HCEC 1CT (cell line): Measurements from ENCODE around the gene WNK4.

Experiments
- DNase-seq: peaks from one replicate; pipeline ENCODE4 v3.0.0-alpha.2; 2017

WNK4 gene

GRCh38 chr17:42797067-42798007, 16.9 kb downstream of the WNK4 start:
- no peak for DNase-seq

GRCh38 chr17:42798011-42798382, 17.6 kb downstream of the WNK4 start:
- DNase-seq: no peak

- peak; percentile 82 for DNase-seq
Measured at GRCh38 chr17:42798383-42799380, 18.3 kb downstream of the WNK4 start, which contains the start of the genes CNTD1 and COA3. Gene CNTD1, plus strand, starts transcription at chr17:42798861. Its CDS starts 207 bp downstream, at chr17:42799068. Gene COA3, minus strand, starts transcription at chr17:42798704. Its CDS starts 23 bp downstream, at chr17:42798681.

GRCh38 chr17:42803074-42803883, 22.9 kb downstream of the WNK4 start:
- DNase-seq: no peak

- no peak for DNase-seq
Measured at GRCh38 chr17:42804918-42805367, 24.5 kb downstream of the WNK4 start.

- no peak for DNase-seq
Measured at GRCh38 chr17:42806249-42806648, 25.8 kb downstream of the WNK4 start.

- peak; percentile 90 for DNase-seq
Measured at GRCh38 chr17:42809250-42809649, 28.8 kb downstream of the WNK4 start.

GRCh38 chr17:42814633-42815399, 34.4 kb downstream of the WNK4 start:
- DNase-seq: peak; percentile 97

GRCh38 chr17:42817866-42818265, 37.5 kb downstream of the WNK4 start:
- DNase-seq: peak; percentile 75

- peak; percentile 26 for DNase-seq
Measured at GRCh38 chr17:42818379-42818778, 38.0 kb downstream of the WNK4 start.

- peak; percentile 60 for DNase-seq
Measured at GRCh38 chr17:42819939-42820535, 39.6 kb downstream of the WNK4 start.

GRCh38 chr17:42821176-42821575, 40.8 kb downstream of the WNK4 start:
- no peak for DNase-seq

- no peak for DNase-seq
Measured at GRCh38 chr17:42827472-42827871, 47.1 kb downstream of the WNK4 start.

- no peak for DNase-seq
Measured at GRCh38 chr17:42830971-42831370, 50.6 kb downstream of the WNK4 start.

GRCh38 chr17:42832213-42832933, 52.0 kb downstream of the WNK4 start:
- DNase-seq: no peak

GRCh38 chr17:42832934-42833766, 52.7 kb downstream of the WNK4 start, which contains the start of gene PSME3:
Gene PSME3, plus strand, starts transcription at chr17:42833397. Its CDS starts 235 bp downstream, at chr17:42833632.
- peak; percentile 86 for DNase-seq

- DNase-seq: no peak
Measured at GRCh38 chr17:42833767-42834422, 53.5 kb downstream of the WNK4 start.

- DNase-seq: no peak
Measured at GRCh38 chr17:42835732-42836131, 55.3 kb downstream of the WNK4 start.
